Fibroblast of peridontal ligament (primary cell): ENCODE data around the gene STK40.

Experiments used
- DNase-seq: peaks from one replicate; pipeline ENCODE4 v3.0.0-alpha.2; 2010; ENCODE audit errors: extremely low read depth

The STK40 gene

GRCh38 chr1:36372617-36373016 lies 13.1 kb downstream of the STK40 start:
- no peak for DNase-seq

- DNase-seq = peak; percentile 63
These were observed 16.5 kb downstream of the STK40 start for GRCh38 chr1:36369061-36369861.

- no peak for DNase-seq
These were observed 17.9 kb downstream of the STK40 start for GRCh38 chr1:36367798-36368197.

DNA sequence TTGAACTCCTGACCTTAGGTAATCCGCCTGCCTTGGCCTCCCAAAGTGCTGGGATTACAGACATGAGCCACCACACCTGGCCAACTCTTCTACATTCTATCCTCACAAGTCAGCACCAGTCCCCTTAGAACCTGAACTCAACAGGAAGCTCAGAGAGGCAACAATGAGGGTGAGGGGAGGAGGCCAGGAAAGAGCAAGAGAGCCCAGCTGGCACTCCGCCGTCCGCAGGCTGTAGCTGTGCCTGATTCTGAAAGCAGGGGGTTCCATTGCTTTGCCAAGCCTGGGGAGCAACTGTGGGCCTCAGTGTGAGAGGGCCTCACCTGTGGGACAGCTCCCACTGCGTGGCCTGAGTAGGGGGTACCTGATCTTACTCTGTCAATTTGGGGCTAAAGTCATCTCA lies 18.7 kb downstream of the STK40 start:
- no peak for DNase-seq

DNA sequence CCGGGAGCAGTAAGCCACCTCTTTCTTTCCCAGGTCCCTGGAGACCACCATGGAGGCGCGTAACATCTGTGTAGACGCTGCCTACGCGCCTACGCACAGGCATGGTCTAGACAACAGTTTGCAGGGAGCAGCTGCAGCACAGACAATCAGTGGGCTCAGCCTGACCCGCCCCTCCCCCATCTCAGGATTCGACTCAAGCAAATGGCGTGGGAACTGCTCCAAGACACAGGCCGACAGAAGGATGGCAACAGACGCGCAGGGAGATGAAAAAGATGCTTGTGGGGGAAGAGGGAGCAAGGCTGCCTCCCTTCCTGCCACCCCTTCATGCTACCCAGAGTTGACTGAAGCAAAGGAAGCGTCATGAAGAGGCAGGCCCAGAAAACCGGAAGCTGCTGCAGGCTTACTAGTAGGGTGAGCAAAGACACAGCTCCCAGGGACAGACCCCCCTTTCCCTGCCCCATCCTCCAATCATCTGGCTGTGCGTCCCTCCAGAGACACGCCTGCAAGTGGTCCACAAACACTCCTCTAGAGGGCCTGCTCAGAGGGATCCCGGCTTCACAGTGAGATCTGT lies 19.5 kb downstream of the STK40 start:
- DNase-seq = no peak

- peak; percentile 88 for DNase-seq
These were observed 20.3 kb downstream of the STK40 start for GRCh38 chr1:36365381-36365780.

- DNase-seq = no peak
These were observed 25.7 kb downstream of the STK40 start for GRCh38 chr1:36359911-36360550.

GRCh38 chr1:36359383-36359782 lies 26.3 kb downstream of the STK40 start:
- no peak for DNase-seq

DNA sequence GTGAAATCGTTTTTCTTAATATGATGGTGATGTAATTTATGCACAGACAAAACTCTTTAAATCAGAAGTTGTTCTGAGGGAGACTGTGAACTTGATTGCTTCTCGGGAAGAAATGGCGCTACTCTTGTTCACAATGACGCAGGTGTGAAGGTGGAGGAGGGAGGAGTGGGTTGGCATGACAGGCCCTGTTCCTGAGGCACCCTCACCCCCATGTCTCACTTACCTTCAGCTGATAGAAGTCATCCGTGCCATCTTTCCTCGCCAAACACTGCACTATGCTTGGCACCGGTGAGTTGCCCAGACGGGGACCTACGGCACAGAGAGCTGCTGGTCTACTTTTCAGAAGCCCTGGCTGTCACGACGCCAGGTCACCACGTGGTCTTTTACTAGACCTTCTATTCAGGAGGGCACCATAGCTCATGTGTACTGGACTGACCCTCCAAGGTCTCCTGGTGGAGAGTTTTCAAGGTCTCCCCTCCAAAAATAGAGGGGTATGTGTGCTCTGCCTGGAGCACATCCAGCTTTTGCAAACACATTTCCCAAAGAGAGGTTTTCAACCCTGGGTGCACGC lies 27.1 kb downstream of the STK40 start:
- no peak for DNase-seq

- DNase-seq = no peak
These were observed 29.9 kb downstream of the STK40 start for GRCh38 chr1:36355811-36356210.

GRCh38 chr1:36354486-36354885 lies 31.2 kb downstream of the STK40 start:
- no peak for DNase-seq

GRCh38 chr1:36352910-36353878 lies 32.5 kb downstream of the STK40 start:
- peak; percentile 51 for DNase-seq

DNA sequence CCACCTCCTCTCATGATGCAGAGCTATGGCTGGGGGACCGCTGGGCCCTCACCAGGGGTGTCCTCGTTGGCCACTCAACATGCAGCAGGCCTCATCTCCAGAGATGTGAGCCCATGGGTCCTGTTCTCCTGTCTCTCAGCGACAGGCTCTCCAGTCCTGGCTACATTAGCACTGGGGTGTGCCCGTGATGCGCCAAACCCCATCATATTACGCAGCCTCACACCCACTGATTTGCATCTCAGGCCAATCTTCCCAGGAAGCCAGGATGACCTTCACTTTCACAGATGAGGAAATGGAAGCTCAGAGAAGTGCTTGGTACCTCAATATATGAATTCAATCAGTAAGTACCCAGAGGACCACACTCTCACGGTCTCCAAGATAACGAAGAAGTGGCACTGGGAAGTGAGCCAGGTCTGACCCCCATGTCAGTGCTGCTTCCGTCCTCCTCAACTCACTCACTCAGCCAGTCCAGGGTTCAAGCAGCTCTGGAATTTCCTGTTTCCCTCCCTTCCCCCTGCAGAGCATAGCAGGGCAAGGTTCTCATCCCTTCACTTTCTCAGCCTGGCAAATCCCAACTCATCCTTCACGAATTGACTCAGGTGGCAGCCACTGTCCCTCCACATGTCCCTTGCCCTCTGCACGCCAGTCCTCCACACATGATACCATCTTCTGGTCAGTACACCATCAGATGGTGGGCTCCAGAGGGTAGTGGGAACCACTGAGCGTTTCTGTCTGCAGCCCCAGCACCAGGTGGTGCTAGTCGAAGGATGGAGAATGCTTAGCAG lies 33.4 kb downstream of the STK40 start:
- DNase-seq = no peak

- DNase-seq = peak; percentile 88
These were observed 34.3 kb downstream of the STK40 start for GRCh38 chr1:36351227-36351977.

GRCh38 chr1:36350659-36351226 lies 35.0 kb downstream of the STK40 start:
- DNase-seq = peak; percentile 75

- DNase-seq = no peak
These were observed 35.9 kb downstream of the STK40 start for GRCh38 chr1:36349839-36350238.

GRCh38 chr1:36349241-36349671 lies 36.5 kb downstream of the STK40 start:
- no peak for DNase-seq

DNA sequence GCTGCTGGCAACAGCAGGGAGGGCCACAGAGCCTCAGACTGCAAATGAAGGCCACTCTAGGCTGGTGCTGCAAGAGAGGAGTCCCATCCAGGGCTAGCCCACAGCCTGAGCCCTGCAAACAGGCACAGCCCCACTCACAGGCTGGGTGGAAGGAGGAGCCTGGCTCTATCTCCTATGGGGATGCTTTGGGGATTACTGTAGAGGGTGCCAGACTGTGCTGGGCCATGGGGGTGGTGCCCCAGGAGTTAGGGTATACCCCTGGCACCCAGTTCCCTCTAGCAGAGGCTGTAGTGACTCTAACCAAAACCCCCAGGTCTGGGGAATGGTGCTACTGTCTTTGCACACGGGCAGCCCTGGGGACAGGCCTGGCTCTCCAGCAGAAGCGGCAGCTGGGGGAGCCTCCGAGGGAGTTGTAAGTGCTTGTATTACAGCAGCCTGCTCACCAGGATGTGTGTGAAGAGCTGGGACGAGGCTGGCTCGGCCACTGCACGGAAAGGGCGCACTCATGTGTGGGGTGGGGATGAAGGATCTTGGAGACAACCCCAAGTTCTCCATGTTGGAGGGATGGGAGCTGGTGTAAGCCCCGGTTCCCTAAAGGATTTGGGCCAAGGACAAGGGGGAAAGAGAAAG lies 38.9 kb downstream of the STK40 start:
- DNase-seq = no peak

DNA sequence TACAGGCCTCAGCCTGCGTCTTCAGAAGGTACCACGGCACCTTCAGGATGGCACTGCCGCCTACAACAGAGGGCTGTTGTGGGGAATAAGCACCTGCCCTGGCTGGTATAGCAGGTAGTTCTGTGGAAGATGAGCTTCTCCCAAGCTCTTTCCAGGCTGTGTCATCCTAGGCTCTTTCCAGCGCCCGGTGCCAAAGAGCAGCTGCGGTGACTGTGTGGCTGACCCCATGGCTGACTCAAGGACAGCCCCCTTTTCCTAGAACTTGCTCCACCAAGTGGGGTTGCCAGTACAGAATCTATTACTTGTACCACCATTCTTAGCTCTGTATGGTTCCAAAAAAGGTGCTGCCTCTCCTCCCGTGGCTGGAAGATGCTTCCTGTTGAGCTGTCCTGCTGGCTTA lies 40.4 kb downstream of the STK40 start:
- no peak for DNase-seq
